ENCODE results near the gene BANK1. TPM values are rescaled to one million over a fixed set of nuclear protein-coding genes. Genes with fewer than 3 reads are reported as not detected.

Gene BANK1
- total RNA-seq, 4 donors from 2014 or later = 0.34 to 2.1 (median 0.89) TPM

GRCh38 chr4:101865501-101866062 lies 75.1 kb downstream of the BANK1 start:
- no peak for DNase-seq (ENCODE audit: low spot score in 2 of 2)
- TF ChIP-seq EP300 (IDR thresholded peaks at IDR 0.05) (no peak), POLR2AphosphoS5 (IDR thresholded peaks at IDR 0.05) (no peak), CTCF (IDR thresholded peaks at IDR 0.05) (no peak), POLR2A (IDR thresholded peaks at IDR 0.05) (no peak)
- H3K27me3 ChIP-seq = no peaks in the 10 kb centered on the region
- H3K4me3 ChIP-seq = no peak overlapping the region
- H3K4me1 ChIP-seq = no peaks in the 10 kb centered on the region
- no peak overlapping the region for H3K27ac ChIP-seq
- H3K9me3 ChIP-seq = no peaks in the 10 kb centered on the region
- no peaks in the 10 kb centered on the region for H3K36me3 ChIP-seq
- 61% methylated on average over 3 of the region's 3 CpGs for WGBS

GRCh38 chr4:101870874-101871273 lies 80.3 kb downstream of the BANK1 start:
- DNase-seq (ENCODE audit: low spot score in 2 of 2) = no peak
- H3K9me3 ChIP-seq = no peaks in the 10 kb centered on the region
- no peaks in the 10 kb centered on the region for H3K27me3 ChIP-seq
- WGBS = 82% methylated on average over 1 of the region's 1 CpG
- H3K27ac ChIP-seq = no peak overlapping the region
- H3K4me3 ChIP-seq = no peak overlapping the region
- H3K36me3 ChIP-seq = no peaks in the 10 kb centered on the region
- H3K4me1 ChIP-seq = no peaks in the 10 kb centered on the region
- TF ChIP-seq POLR2AphosphoS5 (IDR thresholded peaks at IDR 0.05) = no peak
- no peak for TF ChIP-seq EP300 (IDR thresholded peaks at IDR 0.05)
- TF ChIP-seq CTCF (IDR thresholded peaks at IDR 0.05) = no peak
- TF ChIP-seq POLR2A (IDR thresholded peaks at IDR 0.05) = no peak

GRCh38 chr4:101871962-101872676 lies 81.6 kb downstream of the BANK1 start:
- Histone ChIP-seq H3K27ac (no peak overlapping the region), H3K4me3 (no peak overlapping the region), H3K9me3 (no peaks in the 10 kb centered on the region), H3K27me3 (no peaks in the 10 kb centered on the region), H3K4me1 (no peaks in the 10 kb centered on the region), H3K36me3 (no peaks in the 10 kb centered on the region)
- DNase-seq (ENCODE audit: low spot score in 2 of 2) = no peak
- TF ChIP-seq POLR2A (IDR thresholded peaks at IDR 0.05) (no peak), EP300 (IDR thresholded peaks at IDR 0.05) (no peak), CTCF (IDR thresholded peaks at IDR 0.05) (no peak), POLR2AphosphoS5 (IDR thresholded peaks at IDR 0.05) (no peak)
- 59% methylated on average over 2 of the region's 2 CpGs for WGBS

GRCh38 chr4:101885574-101885973 lies 95.0 kb downstream of the BANK1 start:
- TF ChIP-seq CTCF (IDR thresholded peaks at IDR 0.05) = no peak
- TF ChIP-seq EP300 (IDR thresholded peaks at IDR 0.05) = no peak
- TF ChIP-seq POLR2A (IDR thresholded peaks at IDR 0.05) = no peak
- TF ChIP-seq POLR2AphosphoS5 (IDR thresholded peaks at IDR 0.05) = no peak
- H3K4me3 ChIP-seq = no peak overlapping the region
- 68% methylated on average over 2 of the region's 2 CpGs for WGBS
- H3K27me3 ChIP-seq = no peaks in the 10 kb centered on the region
- no peak for DNase-seq (ENCODE audit: low spot score in 2 of 2)
- no peak overlapping the region for H3K27ac ChIP-seq
- H3K9me3 ChIP-seq = no peaks in the 10 kb centered on the region
- H3K4me1 ChIP-seq = no peaks in the 10 kb centered on the region
- H3K36me3 ChIP-seq = no peaks in the 10 kb centered on the region

GRCh38 chr4:101886826-101887225 lies 96.3 kb downstream of the BANK1 start:
- 73% methylated on average over 3 of the region's 3 CpGs for WGBS
- Histone ChIP-seq H3K27me3 (no peaks in the 10 kb centered on the region), H3K27ac (no peak overlapping the region), H3K4me3 (no peak overlapping the region), H3K36me3 (no peaks in the 10 kb centered on the region), H3K4me1 (no peaks in the 10 kb centered on the region), H3K9me3 (no peaks in the 10 kb centered on the region)
- TF ChIP-seq POLR2AphosphoS5 (IDR thresholded peaks at IDR 0.05) = no peak
- no peak for TF ChIP-seq CTCF (IDR thresholded peaks at IDR 0.05)
- no peak for TF ChIP-seq EP300 (IDR thresholded peaks at IDR 0.05)
- no peak for DNase-seq (ENCODE audit: low spot score in 2 of 2)
